ENCODE data around the gene MAML3. TPM values are rescaled to one million over a fixed set of nuclear protein-coding genes. Genes with fewer than 3 reads are reported as not detected.

Gene MAML3
- total RNA-seq, 2 donors from 2014 or later = 29.2 to 32.2 TPM

GRCh38 chr4:139933541-139933940 is 220.4 kb downstream of the MAML3 start:
- Histone ChIP-seq H3K9ac (ENCODE audit: extremely low read depth, low read length, poor library complexity, severe bottlenecking) (no peak overlapping the region), H3K27me3 (ENCODE audit: control insufficient read depth, insufficient read depth, low read length, poor library complexity, severe bottlenecking) (no peaks in the 10 kb centered on the region), H3K27ac (ENCODE audit: low read depth, low read length) (no peak overlapping the region), H3K36me3 (ENCODE audit: control insufficient read depth, insufficient read depth, low read length) (no peaks in the 10 kb centered on the region), H3K9me3 (ENCODE audit: control insufficient read depth, low read length) (no peaks in the 10 kb centered on the region), H3K4me3 (ENCODE audit: low read length) (no peak overlapping the region), H3K4me1 (ENCODE audit: control insufficient read depth, insufficient read depth, low read length) (peaks cover 12% of the 10 kb centered on the region)
- Mint-ChIP-seq H3K27ac (no peak overlapping the region), H3K36me3 (ENCODE audit: low read depth) (no peaks in the 10 kb centered on the region), H3K9me3 (no peaks in the 10 kb centered on the region), H3K27me3 (ENCODE audit: insufficient read depth) (no peaks in the 10 kb centered on the region), H3K4me1 (peaks cover 30% of the 10 kb centered on the region), H3K4me3 (no peak overlapping the region)
- DNase-seq = peak; percentile 67
- 81 to 84% methylated on average over 4 to 5 of the region's 5 CpGs for WGBS, 2 experiments (ENCODE audit: insufficient coverage in 1 of 2, insufficient read length in 1 of 2)
- no peak for TF ChIP-seq CTCF (conservative IDR thresholded peaks at IDR 0.05)

GRCh38 chr4:139933104-139933503 is 220.9 kb downstream of the MAML3 start:
- no peak overlapping the region for H3K27ac ChIP-seq (ENCODE audit: low read depth, low read length)
- Mint-ChIP-seq H3K4me1 (peaks cover 25% of the 10 kb centered on the region), H3K9me3 (no peaks in the 10 kb centered on the region), H3K27me3 (ENCODE audit: insufficient read depth) (no peaks in the 10 kb centered on the region), H3K27ac (no peak overlapping the region), H3K4me3 (no peak overlapping the region), H3K36me3 (ENCODE audit: low read depth) (no peaks in the 10 kb centered on the region)
- no peak for DNase-seq
- no peaks in the 10 kb centered on the region for H3K9me3 ChIP-seq (ENCODE audit: control insufficient read depth, low read length)
- no peak overlapping the region for H3K9ac ChIP-seq (ENCODE audit: extremely low read depth, low read length, poor library complexity, severe bottlenecking)
- no peak overlapping the region for H3K4me3 ChIP-seq (ENCODE audit: low read length)
- no peak for TF ChIP-seq CTCF (conservative IDR thresholded peaks at IDR 0.05)
- no peaks in the 10 kb centered on the region for H3K36me3 ChIP-seq (ENCODE audit: control insufficient read depth, insufficient read depth, low read length)
- peaks cover 12% of the 10 kb centered on the region for H3K4me1 ChIP-seq (ENCODE audit: control insufficient read depth, insufficient read depth, low read length)
- WGBS, 2 experiments (ENCODE audit: insufficient coverage in 1 of 2, insufficient read length in 1 of 2) = 82 to 87% methylated on average over 3 to 6 of the region's 6 CpGs
- no peaks in the 10 kb centered on the region for H3K27me3 ChIP-seq (ENCODE audit: control insufficient read depth, insufficient read depth, low read length, poor library complexity, severe bottlenecking)

- H3K9me3 ChIP-seq (ENCODE audit: control insufficient read depth, low read length) = no peaks in the 10 kb centered on the region
- no peak overlapping the region for H3K9ac ChIP-seq (ENCODE audit: extremely low read depth, low read length, poor library complexity, severe bottlenecking)
- no peak overlapping the region for H3K4me3 Mint-ChIP-seq
- WGBS, 2 experiments (ENCODE audit: insufficient coverage in 1 of 2, insufficient read length in 1 of 2) = 92 to 95% methylated on average over 4 to 5 of the region's 5 CpGs
- no peak overlapping the region for H3K27ac ChIP-seq (ENCODE audit: low read depth, low read length)
- H3K4me1 ChIP-seq (ENCODE audit: control insufficient read depth, insufficient read depth, low read length) = peaks cover 17% of the 10 kb centered on the region
- no peaks in the 10 kb centered on the region for H3K27me3 ChIP-seq (ENCODE audit: control insufficient read depth, insufficient read depth, low read length, poor library complexity, severe bottlenecking)
- no peaks in the 10 kb centered on the region for H3K27me3 Mint-ChIP-seq (ENCODE audit: insufficient read depth)
- no peak for TF ChIP-seq CTCF (conservative IDR thresholded peaks at IDR 0.05)
- H3K9me3 Mint-ChIP-seq = no peaks in the 10 kb centered on the region
- peaks cover 42% of the 10 kb centered on the region for H3K4me1 Mint-ChIP-seq
- no peak for DNase-seq
- peaks cover 2% of the 10 kb centered on the region for H3K36me3 Mint-ChIP-seq (ENCODE audit: low read depth)
- peaks cover 2% of the 10 kb centered on the region for H3K36me3 ChIP-seq (ENCODE audit: control insufficient read depth, insufficient read depth, low read length)
- H3K4me3 ChIP-seq (ENCODE audit: low read length) = no peak overlapping the region
- no peak overlapping the region for H3K27ac Mint-ChIP-seq
Measured at GRCh38 chr4:139924782-139925181, 229.2 kb downstream of the MAML3 start.
